ENCODE data around the gene GPR42.

DNA sequence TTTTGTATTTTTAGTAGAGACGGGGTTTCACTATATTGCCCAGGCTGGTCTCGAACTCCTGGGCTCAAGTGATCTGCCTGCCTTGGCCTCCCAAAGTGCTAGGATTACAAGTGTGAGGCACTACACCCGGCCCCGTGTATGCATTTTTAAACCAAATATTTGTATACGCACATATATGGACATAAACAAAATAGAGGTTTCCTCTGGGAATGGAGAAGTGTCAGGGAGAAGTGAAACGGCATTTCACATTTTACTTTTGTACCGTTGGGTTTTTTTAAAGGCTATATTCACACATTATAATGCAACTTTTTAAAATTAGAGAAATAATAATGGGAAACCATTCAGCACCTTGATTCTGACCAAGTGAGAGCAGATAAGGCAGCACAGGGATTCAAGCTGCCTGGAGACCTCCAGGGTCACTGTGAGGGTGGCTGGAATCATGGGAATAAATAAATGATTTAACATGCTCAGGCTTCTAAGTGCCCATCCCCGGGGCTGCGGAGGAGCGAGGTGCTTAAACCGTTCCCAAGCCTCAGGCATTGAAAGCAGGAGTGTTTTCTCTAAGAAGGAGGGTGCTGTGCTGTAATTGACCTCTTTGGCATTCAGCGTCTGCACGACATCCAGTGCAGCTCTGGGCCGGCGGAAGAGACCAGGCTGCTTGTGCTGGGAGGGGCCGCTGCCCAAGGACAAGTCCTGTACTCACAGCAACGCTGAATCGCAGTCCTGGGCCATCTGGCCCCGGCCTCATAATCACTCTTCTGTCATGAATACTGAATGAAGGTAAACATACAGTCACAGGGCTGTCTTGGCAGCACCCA, 24.7 kb downstream of the GPR42 start:
- TF ChIP-seq, protein P1, sequence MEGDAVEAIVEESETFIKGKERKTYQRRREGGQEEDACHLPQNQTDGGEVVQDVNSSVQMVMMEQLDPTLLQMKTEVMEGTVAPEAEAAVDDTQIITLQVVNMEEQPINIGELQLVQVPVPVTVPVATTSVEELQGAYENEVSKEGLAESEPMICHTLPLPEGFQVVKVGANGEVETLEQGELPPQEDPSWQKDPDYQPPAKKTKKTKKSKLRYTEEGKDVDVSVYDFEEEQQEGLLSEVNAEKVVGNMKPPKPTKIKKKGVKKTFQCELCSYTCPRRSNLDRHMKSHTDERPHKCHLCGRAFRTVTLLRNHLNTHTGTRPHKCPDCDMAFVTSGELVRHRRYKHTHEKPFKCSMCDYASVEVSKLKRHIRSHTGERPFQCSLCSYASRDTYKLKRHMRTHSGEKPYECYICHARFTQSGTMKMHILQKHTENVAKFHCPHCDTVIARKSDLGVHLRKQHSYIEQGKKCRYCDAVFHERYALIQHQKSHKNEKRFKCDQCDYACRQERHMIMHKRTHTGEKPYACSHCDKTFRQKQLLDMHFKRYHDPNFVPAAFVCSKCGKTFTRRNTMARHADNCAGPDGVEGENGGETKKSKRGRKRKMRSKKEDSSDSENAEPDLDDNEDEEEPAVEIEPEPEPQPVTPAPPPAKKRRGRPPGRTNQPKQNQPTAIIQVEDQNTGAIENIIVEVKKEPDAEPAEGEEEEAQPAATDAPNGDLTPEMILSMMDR (IDR thresholded peaks at IDR 0.05), result no peak
- TF ChIP-seq POLR2A (IDR thresholded peaks at IDR 0.05), result no peak
